SJCRH30 (cell line): ENCODE results near the gene ELK3. TPM values are rescaled to one million over a fixed set of nuclear protein-coding genes. Genes with fewer than 3 reads are reported as not detected.
A peak's percentile ranks its signal among the peaks of the same experiment; 100 is the strongest.

Experiments
- DNase-seq, 2 experiments: peaks; one replicate each; pipeline ENCODE4 v3.0.0-alpha.2; 2015 to 2020
- H3K27ac ChIP-seq: fragments of 250-450 bp; sonication (Bioruptor Pico); 2 replicates; pipeline ENCODE4 v1.5.1; 2020; ENCODE audit warnings: mild to moderate bottlenecking, moderate library complexity
- H3K27me3 ChIP-seq: fragments of 250-450 bp; sonication (Bioruptor Pico); 2 replicates; pipeline ENCODE4 v1.5.1; 2020; ENCODE audit warnings: mild to moderate bottlenecking, moderate library complexity
- H3K36me3 ChIP-seq: fragments of 250-450 bp; sonication (Bioruptor Pico); 2 replicates; pipeline ENCODE4 v1.5.1; 2020; ENCODE audit warnings: mild to moderate bottlenecking, moderate library complexity
- H3K4me1 ChIP-seq: fragments of 250-450 bp; sonication (Bioruptor Pico); 2 replicates; pipeline ENCODE4 v1.5.1; 2020; ENCODE audit warnings: mild to moderate bottlenecking, moderate library complexity
- H3K4me3 ChIP-seq: fragments of 250-450 bp; sonication (Bioruptor Pico); 2 replicates; pipeline ENCODE4 v1.5.1; 2020; ENCODE audit warnings: mild to moderate bottlenecking, moderate library complexity
- H3K9me3 ChIP-seq: fragments of 250-450 bp; sonication (Bioruptor Pico); replicated peaks from 2 replicates; pipeline ENCODE4 v1.5.1; 2020; ENCODE audit warnings: mild to moderate bottlenecking, moderate library complexity
- total RNA-seq: library from RNA; depleted of rRNA; stranded (reverse); fragments of >200 nt; shearing (Covaris generic); gene quantifications from 2 replicates; pipeline ENCODE4 v1.2.3, GENCODE V29; 2014; rRNA removed

Gene ELK3
- total RNA-seq = 31.8 and 34.0 TPM in 2 replicates

GRCh38 chr12:96193725-96194575 lies at the start of gene ELK3:
TSS of gene ELK3 (plus strand) at chr12:96194375.
- H3K27me3 ChIP-seq = no peaks in the 10 kb centered on the region
- peak within 1 kb of the TSS; percentile 99 for H3K27ac ChIP-seq
- peaks cover 5% of the 10 kb centered on the region for H3K36me3 ChIP-seq
- peak; percentile 67 to 75 for DNase-seq
- H3K4me3 ChIP-seq = peak within 1 kb of the TSS; percentile 99
- H3K9me3 ChIP-seq = no peaks in the 10 kb centered on the region
- H3K4me1 ChIP-seq = peaks cover 16% of the 10 kb centered on the region

- Histone ChIP-seq H3K4me3 (no peak overlapping the region), H3K27me3 (no peaks in the 10 kb centered on the region), H3K36me3 (no peaks in the 10 kb centered on the region), H3K27ac (no peak overlapping the region), H3K4me1 (peaks cover 2% of the 10 kb centered on the region; the same call in 1 of the 2 replicates), H3K9me3 (no peaks in the 10 kb centered on the region)
- no peak for DNase-seq
These were observed 47.4 kb upstream of the ELK3 start for GRCh38 chr12:96146747-96147146.

- Histone ChIP-seq H3K27ac (no peak overlapping the region), H3K27me3 (no peaks in the 10 kb centered on the region), H3K4me3 (no peak overlapping the region), H3K9me3 (no peaks in the 10 kb centered on the region), H3K4me1 (peaks cover 2% of the 10 kb centered on the region; the same call in 1 of the 2 replicates), H3K36me3 (no peaks in the 10 kb centered on the region)
- no peak for DNase-seq
These were observed 43.7 kb upstream of the ELK3 start for GRCh38 chr12:96150442-96150841.

- H3K36me3 ChIP-seq = no peaks in the 10 kb centered on the region
- peaks cover 2% of the 10 kb centered on the region; the same call in 1 of the 2 replicates for H3K4me1 ChIP-seq
- no peaks in the 10 kb centered on the region for H3K9me3 ChIP-seq
- no peaks in the 10 kb centered on the region for H3K27me3 ChIP-seq
- DNase-seq = no peak
- no peak overlapping the region for H3K4me3 ChIP-seq
- H3K27ac ChIP-seq = no peak overlapping the region
These were observed 42.0 kb upstream of the ELK3 start for GRCh38 chr12:96152164-96152563.

- Histone ChIP-seq H3K9me3 (no peaks in the 10 kb centered on the region), H3K36me3 (no peaks in the 10 kb centered on the region), H3K27ac (no peak overlapping the region), H3K4me3 (no peak overlapping the region), H3K4me1 (no peaks in the 10 kb centered on the region; the same call in 1 of the 2 replicates), H3K27me3 (no peaks in the 10 kb centered on the region)
- no peak for DNase-seq
These were observed 40.9 kb upstream of the ELK3 start for GRCh38 chr12:96153131-96153725.

- H3K36me3 ChIP-seq = no peaks in the 10 kb centered on the region
- no peak for DNase-seq
- no peaks in the 10 kb centered on the region for H3K4me1 ChIP-seq
- H3K4me3 ChIP-seq = no peak overlapping the region
- no peaks in the 10 kb centered on the region for H3K9me3 ChIP-seq
- H3K27me3 ChIP-seq = no peaks in the 10 kb centered on the region
- H3K27ac ChIP-seq = no peak overlapping the region
These were observed 39.0 kb upstream of the ELK3 start for GRCh38 chr12:96155181-96155580.

GRCh38 chr12:96155781-96156180 lies 38.4 kb upstream of the ELK3 start:
- Histone ChIP-seq H3K4me3 (no peak overlapping the region), H3K9me3 (no peaks in the 10 kb centered on the region), H3K4me1 (no peaks in the 10 kb centered on the region), H3K36me3 (no peaks in the 10 kb centered on the region), H3K27ac (no peak overlapping the region), H3K27me3 (no peaks in the 10 kb centered on the region)
- DNase-seq = no peak

GRCh38 chr12:96156211-96156610 lies 38.0 kb upstream of the ELK3 start:
- Histone ChIP-seq H3K9me3 (no peaks in the 10 kb centered on the region), H3K27me3 (no peaks in the 10 kb centered on the region), H3K4me1 (no peaks in the 10 kb centered on the region), H3K27ac (no peak overlapping the region), H3K4me3 (no peak overlapping the region), H3K36me3 (no peaks in the 10 kb centered on the region)
- DNase-seq = no peak

GRCh38 chr12:96157427-96157826 lies 36.7 kb upstream of the ELK3 start:
- Histone ChIP-seq H3K27me3 (no peaks in the 10 kb centered on the region), H3K4me1 (no peaks in the 10 kb centered on the region), H3K36me3 (no peaks in the 10 kb centered on the region), H3K27ac (no peak overlapping the region), H3K9me3 (no peaks in the 10 kb centered on the region), H3K4me3 (no peak overlapping the region)
- no peak for DNase-seq

GRCh38 chr12:96164951-96165811 lies 29.0 kb upstream of the ELK3 start:
- Histone ChIP-seq H3K4me3 (no peak overlapping the region), H3K27me3 (no peaks in the 10 kb centered on the region), H3K27ac (no peak overlapping the region), H3K4me1 (no peaks in the 10 kb centered on the region), H3K9me3 (no peaks in the 10 kb centered on the region), H3K36me3 (no peaks in the 10 kb centered on the region)
- no peak for DNase-seq

- Histone ChIP-seq H3K36me3 (no peaks in the 10 kb centered on the region), H3K4me1 (no peaks in the 10 kb centered on the region), H3K4me3 (no peak overlapping the region), H3K27me3 (no peaks in the 10 kb centered on the region), H3K9me3 (no peaks in the 10 kb centered on the region), H3K27ac (no peak overlapping the region)
- no peak for DNase-seq
These were observed 27.4 kb upstream of the ELK3 start for GRCh38 chr12:96166765-96167164.

GRCh38 chr12:96167492-96167891 lies 26.7 kb upstream of the ELK3 start:
- H3K27me3 ChIP-seq = no peaks in the 10 kb centered on the region
- H3K36me3 ChIP-seq = no peaks in the 10 kb centered on the region
- DNase-seq = no peak
- no peaks in the 10 kb centered on the region for H3K4me1 ChIP-seq
- H3K4me3 ChIP-seq = no peak overlapping the region
- no peak overlapping the region for H3K27ac ChIP-seq
- no peaks in the 10 kb centered on the region for H3K9me3 ChIP-seq

- H3K4me1 ChIP-seq = no peaks in the 10 kb centered on the region
- no peak overlapping the region for H3K27ac ChIP-seq
- no peaks in the 10 kb centered on the region for H3K36me3 ChIP-seq
- no peak for DNase-seq
- H3K27me3 ChIP-seq = no peaks in the 10 kb centered on the region
- no peak overlapping the region for H3K4me3 ChIP-seq
- H3K9me3 ChIP-seq = no peaks in the 10 kb centered on the region
These were observed 23.8 kb upstream of the ELK3 start for GRCh38 chr12:96170328-96170727.

- no peaks in the 10 kb centered on the region for H3K4me1 ChIP-seq
- H3K27me3 ChIP-seq = no peaks in the 10 kb centered on the region
- H3K9me3 ChIP-seq = no peaks in the 10 kb centered on the region
- no peak for DNase-seq
- no peaks in the 10 kb centered on the region for H3K36me3 ChIP-seq
- no peak overlapping the region for H3K4me3 ChIP-seq
- H3K27ac ChIP-seq = no peak overlapping the region
These were observed 23.4 kb upstream of the ELK3 start for GRCh38 chr12:96170762-96171161.

- no peaks in the 10 kb centered on the region for H3K36me3 ChIP-seq
- H3K4me1 ChIP-seq = no peaks in the 10 kb centered on the region
- H3K27ac ChIP-seq = no peak overlapping the region
- no peak overlapping the region for H3K4me3 ChIP-seq
- no peak for DNase-seq
- no peaks in the 10 kb centered on the region for H3K27me3 ChIP-seq
- H3K9me3 ChIP-seq = peaks cover 3% of the 10 kb centered on the region; the same call in 1 of the 2 replicates
These were observed 22.3 kb upstream of the ELK3 start for GRCh38 chr12:96171905-96172304.
